ENCODE results near the gene EFS.

The EFS gene

GRCh38 chr14:23366426-23366921 is 1.5 kb upstream of the EFS start:
- in situ Hi-C loops (cut with HindIII; ENCODE audit: low pct_unique_long_range_greater_than_20kb, low sequenced_read_pairs) = no loop called here
- no peak for DNase-seq (ENCODE audit: low read depth in 1 of 2, low spot score in 1 of 2)
- TF ChIP-seq JUND (IDR thresholded peaks at IDR 0.05; ENCODE audit: low read depth) = no peak

GRCh38 chr14:23365732-23366425 is 907 bp upstream of the EFS start:
- TF ChIP-seq JUND (IDR thresholded peaks at IDR 0.05; ENCODE audit: low read depth) = no peak
- in situ Hi-C loops (cut with HindIII; ENCODE audit: low pct_unique_long_range_greater_than_20kb, low sequenced_read_pairs) = no loop called here
- DNase-seq (ENCODE audit: low read depth in 1 of 2, low spot score in 1 of 2) = no peak

GRCh38 chr14:23364164-23365035 is 572 bp downstream of the EFS start:
- DNase-seq (ENCODE audit: low read depth in 1 of 2, low spot score in 1 of 2) = peak; percentile 69 to 77
- no peak for TF ChIP-seq JUND (IDR thresholded peaks at IDR 0.05; ENCODE audit: low read depth)

GRCh38 chr14:23362200-23362599 is 2.8 kb downstream of the EFS start:
- in situ Hi-C loops (cut with HindIII; ENCODE audit: low pct_unique_long_range_greater_than_20kb, low sequenced_read_pairs) = no loop called here
- TF ChIP-seq JUND (IDR thresholded peaks at IDR 0.05; ENCODE audit: low read depth) = no peak
- DNase-seq (ENCODE audit: low read depth in 1 of 2, low spot score in 1 of 2) = no peak

More at GRCh38 chr14:23364164-23365035, 572 bp downstream of the EFS start:
- in situ Hi-C loops (cut with HindIII; ENCODE audit: low pct_unique_long_range_greater_than_20kb, low sequenced_read_pairs) = no loop called here

- DNase-seq (ENCODE audit: low read depth in 1 of 2, low spot score in 1 of 2) = no peak
- TF ChIP-seq JUND (IDR thresholded peaks at IDR 0.05; ENCODE audit: low read depth) = no peak
- in situ Hi-C loops (cut with HindIII; ENCODE audit: low pct_unique_long_range_greater_than_20kb, low sequenced_read_pairs) = no loop called here
Observed at GRCh38 chr14:23361763-23362162, 3.2 kb downstream of the EFS start.

- no peak for DNase-seq (ENCODE audit: low read depth in 1 of 2, low spot score in 1 of 2)
- TF ChIP-seq JUND (IDR thresholded peaks at IDR 0.05; ENCODE audit: low read depth) = no peak
Observed at GRCh38 chr14:23361320-23361719, 3.7 kb downstream of the EFS start.

GRCh38 chr14:23360496-23360895 is 4.5 kb downstream of the EFS start:
- no peak for TF ChIP-seq JUND (IDR thresholded peaks at IDR 0.05; ENCODE audit: low read depth)
- in situ Hi-C loops (cut with HindIII; ENCODE audit: low pct_unique_long_range_greater_than_20kb, low sequenced_read_pairs) = no loop called here
- DNase-seq (ENCODE audit: low read depth in 1 of 2, low spot score in 1 of 2) = no peak

More at GRCh38 chr14:23361320-23361719, 3.7 kb downstream of the EFS start:
- in situ Hi-C loops (cut with HindIII; ENCODE audit: low pct_unique_long_range_greater_than_20kb, low sequenced_read_pairs) = no loop called here

- DNase-seq (ENCODE audit: low read depth in 1 of 2, low spot score in 1 of 2) = no peak
- no peak for TF ChIP-seq JUND (IDR thresholded peaks at IDR 0.05; ENCODE audit: low read depth)
- in situ Hi-C loops (cut with HindIII; ENCODE audit: low pct_unique_long_range_greater_than_20kb, low sequenced_read_pairs) = no loop called here
Observed at GRCh38 chr14:23359722-23360447, 5.1 kb downstream of the EFS start.

- no peak for TF ChIP-seq JUND (IDR thresholded peaks at IDR 0.05; ENCODE audit: low read depth)
- DNase-seq (ENCODE audit: low read depth in 1 of 2, low spot score in 1 of 2) = no peak
- in situ Hi-C loops (cut with HindIII; ENCODE audit: low pct_unique_long_range_greater_than_20kb, low sequenced_read_pairs) = no loop called here
Observed at GRCh38 chr14:23359167-23359626, 5.8 kb downstream of the EFS start.

GRCh38 chr14:23358553-23359166 is 6.3 kb downstream of the EFS start:
- in situ Hi-C loops (cut with HindIII; ENCODE audit: low pct_unique_long_range_greater_than_20kb, low sequenced_read_pairs) = no loop called here
- TF ChIP-seq JUND (IDR thresholded peaks at IDR 0.05; ENCODE audit: low read depth) = no peak
- no peak for DNase-seq (ENCODE audit: low read depth in 1 of 2, low spot score in 1 of 2)

GRCh38 chr14:23358042-23358441 is 6.9 kb downstream of the EFS start:
- DNase-seq (ENCODE audit: low read depth in 1 of 2, low spot score in 1 of 2) = no peak
- TF ChIP-seq JUND (IDR thresholded peaks at IDR 0.05; ENCODE audit: low read depth) = no peak
- in situ Hi-C loops (cut with HindIII; ENCODE audit: low pct_unique_long_range_greater_than_20kb, low sequenced_read_pairs) = no loop called here

GRCh38 chr14:23357261-23357660 is 7.7 kb downstream of the EFS start:
- no peak for DNase-seq (ENCODE audit: low read depth in 1 of 2, low spot score in 1 of 2)
- no peak for TF ChIP-seq JUND (IDR thresholded peaks at IDR 0.05; ENCODE audit: low read depth)
- in situ Hi-C loops (cut with HindIII; ENCODE audit: low pct_unique_long_range_greater_than_20kb, low sequenced_read_pairs) = no loop called here
